Stimulated activated CD8-positive, alpha-beta memory T cell treated with anti-CD3 and anti-CD28 coated beads, Interleukin-15, amount 100 ng/mL, for 4 hours (primary cell): ENCODE results near the gene ATRIP.
"Not testable (repeated sequence)": the region's sequence is repeated elsewhere in the genome, so short reads cannot be mapped to it uniquely, and the experiment has no call there.

Experiments used
- DNase-seq, 2 donors: peaks; one replicate each; pipeline ENCODE4 v3.0.0-alpha.2; 2020; ENCODE audit warnings: low read depth in 2 of 2

ATRIP gene

GRCh38 chr3:48446425-48447193, at the start of gene ATRIP:
Gene ATRIP (plus strand): TSS chr3:48446737. CDS start chr3:48446846, 109 bp downstream.
- DNase-seq, result peak; percentile 63 to 77

- no peak for DNase-seq
Observed at GRCh38 chr3:48397767-48398681, 48.5 kb upstream of the ATRIP start.

GRCh38 chr3:48398701-48399386, 47.7 kb upstream of the ATRIP start:
- DNase-seq, result no peak

GRCh38 chr3:48399387-48400172, 47.0 kb upstream of the ATRIP start:
- no peak for DNase-seq

GRCh38 chr3:48400824-48401433, 45.6 kb upstream of the ATRIP start:
- DNase-seq, result peak in 1 of 2 donors; percentile 50

GRCh38 chr3:48401434-48401901, 45.1 kb upstream of the ATRIP start:
- DNase-seq, result not testable (repeated sequence)

- DNase-seq, result no peak
Observed at GRCh38 chr3:48402281-48402732, 44.2 kb upstream of the ATRIP start.

GRCh38 chr3:48402907-48403306, 43.6 kb upstream of the ATRIP start:
- no peak for DNase-seq

- no peak for DNase-seq
Observed at GRCh38 chr3:48403533-48404439, 42.8 kb upstream of the ATRIP start.

GRCh38 chr3:48404440-48405342, 41.8 kb upstream of the ATRIP start:
- no peak for DNase-seq

GRCh38 chr3:48405343-48405881, 41.1 kb upstream of the ATRIP start:
- no peak for DNase-seq

GRCh38 chr3:48405971-48406370, 40.6 kb upstream of the ATRIP start:
- no peak for DNase-seq

GRCh38 chr3:48406443-48407431, 39.8 kb upstream of the ATRIP start:
- no peak for DNase-seq

- DNase-seq, result no peak
Observed at GRCh38 chr3:48407542-48408099, 38.9 kb upstream of the ATRIP start.

- DNase-seq, result no peak
Observed at GRCh38 chr3:48408823-48409281, 37.7 kb upstream of the ATRIP start.
